Measurements from ENCODE around the gene PTPN13.

Gene PTPN13

DNA sequence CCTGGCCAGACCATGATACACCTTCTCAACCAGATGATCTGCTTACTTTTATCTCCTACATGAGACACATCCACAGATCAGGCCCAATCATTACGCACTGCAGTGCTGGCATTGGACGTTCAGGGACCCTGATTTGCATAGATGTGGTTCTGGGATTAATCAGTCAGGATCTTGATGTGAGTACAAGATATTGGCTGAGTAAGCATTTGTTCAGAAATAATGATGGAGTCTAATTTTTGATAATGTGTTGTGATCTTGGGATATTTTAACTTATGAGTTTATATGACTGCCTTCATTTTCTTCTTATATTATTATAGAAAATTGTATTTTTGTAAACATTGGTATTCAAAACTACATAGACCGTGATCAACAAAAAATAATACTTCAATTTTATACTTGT is 215.7 kb downstream of the PTPN13 start:
- no peak for DNase-seq (ENCODE audit: low spot score)
- FAIRE-seq = no peak

DNA sequence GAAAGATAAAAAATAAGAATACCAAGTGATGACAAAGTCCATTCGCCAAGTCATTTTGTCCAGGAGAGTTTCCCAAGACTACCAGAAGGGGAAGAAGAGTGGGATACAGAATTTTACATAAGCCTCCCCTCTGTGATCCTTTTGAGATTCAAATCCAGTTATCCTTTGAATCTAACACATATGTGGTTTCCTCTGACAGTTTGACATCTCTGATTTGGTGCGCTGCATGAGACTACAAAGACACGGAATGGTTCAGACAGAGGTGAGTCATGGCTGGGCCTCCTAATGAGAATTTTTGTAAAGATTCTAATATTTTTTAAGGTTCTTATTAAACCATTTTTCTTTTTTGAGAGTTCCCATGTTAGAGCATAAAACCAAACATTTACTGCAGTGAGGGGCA is 216.7 kb downstream of the PTPN13 start:
- FAIRE-seq = no peak
- no peak for DNase-seq (ENCODE audit: low spot score)

DNA sequence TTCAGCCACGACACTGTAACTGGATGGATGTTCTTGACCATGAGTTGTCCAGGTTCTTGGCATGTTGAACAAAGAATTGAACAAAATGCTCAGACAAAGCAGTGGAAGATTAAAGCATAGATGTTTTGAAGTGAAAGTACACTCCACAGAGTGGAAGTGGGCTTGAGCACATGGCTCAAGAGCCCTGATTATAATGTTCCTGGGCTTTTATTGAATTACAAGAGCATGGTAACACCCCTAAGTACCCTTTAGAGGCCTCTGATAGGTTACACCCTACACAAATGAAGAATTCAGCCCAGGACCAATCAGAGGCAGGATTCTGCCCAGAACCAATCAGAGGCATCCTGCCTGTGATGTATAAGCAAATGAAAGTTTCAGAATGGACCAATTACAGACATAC is 221.5 kb downstream of the PTPN13 start:
- FAIRE-seq (no peak), DNase-seq (ENCODE audit: low spot score) (no peak)

DNA sequence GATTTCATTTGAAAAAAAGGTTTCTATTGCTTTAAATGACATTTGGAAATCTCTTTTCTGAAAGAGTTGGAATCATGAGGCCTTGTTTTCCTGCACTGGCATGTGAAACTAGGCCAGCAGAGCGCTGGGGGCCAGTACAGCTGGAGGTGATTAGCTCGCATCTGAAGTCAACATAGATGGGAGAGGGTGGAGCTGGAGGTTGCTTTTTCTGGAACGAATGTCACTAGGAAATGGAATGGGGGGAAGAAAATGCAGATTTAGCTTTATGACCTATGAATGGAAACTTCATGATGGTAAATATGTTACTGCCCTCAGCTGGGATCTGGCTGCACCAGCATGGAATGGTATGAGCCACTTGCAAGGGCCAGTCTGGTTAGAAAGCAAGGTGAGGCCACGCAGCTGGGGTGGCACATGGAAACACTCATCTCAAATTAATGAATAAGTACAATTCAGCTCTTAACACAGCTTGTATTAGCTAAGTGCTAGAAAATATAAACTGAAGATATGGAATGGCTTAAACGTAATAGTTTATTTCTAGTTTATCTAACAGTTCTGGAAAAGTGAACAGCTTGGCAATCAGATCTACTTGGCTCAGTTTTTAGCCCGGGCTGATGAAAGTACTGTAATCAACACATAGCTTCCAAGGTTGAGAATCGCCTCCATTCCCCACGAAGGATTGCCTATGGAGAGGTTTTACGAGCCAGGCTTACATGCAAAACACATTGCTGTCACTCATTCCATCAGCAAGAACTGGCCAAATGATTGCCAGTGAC is 222.6 kb downstream of the PTPN13 start:
- no peak for FAIRE-seq

DNA sequence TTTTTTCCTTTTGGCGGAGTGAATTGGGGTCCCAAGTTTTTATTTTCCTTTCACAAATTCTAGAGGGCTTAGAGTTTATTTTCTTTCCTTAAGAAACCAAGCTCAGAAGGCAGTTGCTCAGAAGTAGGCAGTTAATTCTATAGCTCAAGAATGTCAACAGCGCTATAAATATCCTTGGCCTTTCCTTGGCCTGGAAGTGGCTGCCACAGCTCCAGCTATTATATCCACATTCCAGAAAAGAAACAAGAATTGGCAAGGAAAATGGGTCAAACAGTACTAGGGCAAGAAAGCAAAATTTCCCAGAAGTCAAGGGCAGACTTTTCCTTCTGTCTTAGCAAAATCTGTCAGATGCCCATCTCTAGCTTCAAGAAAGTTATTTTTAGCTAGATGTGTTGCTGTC is 224.1 kb downstream of the PTPN13 start:
- DNase-seq (ENCODE audit: low spot score) (no peak), FAIRE-seq (no peak)

More for the DNA sequence above, 222.6 kb downstream of the PTPN13 start:
- no peak for DNase-seq (ENCODE audit: low spot score)

DNA sequence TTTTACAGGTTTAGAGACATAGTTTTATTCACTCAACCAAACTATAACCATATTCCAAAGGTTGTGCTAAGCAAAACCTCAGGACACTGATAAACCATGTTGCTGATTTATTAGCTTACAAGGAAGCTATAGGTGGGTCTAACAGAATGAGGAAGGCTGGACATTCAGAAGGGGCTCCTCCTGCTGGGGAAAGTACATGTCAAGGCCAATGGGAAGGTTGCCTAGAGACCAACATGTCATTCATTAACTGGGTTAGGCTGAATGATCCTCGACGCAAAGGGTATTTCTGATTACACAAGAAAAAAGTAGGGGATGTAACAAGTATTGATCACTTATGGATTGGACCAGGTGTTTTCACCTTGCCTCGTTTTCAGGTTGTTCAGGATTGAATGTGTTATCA is 224.7 kb downstream of the PTPN13 start:
- no peak for DNase-seq (ENCODE audit: low spot score)
- no peak for FAIRE-seq

DNA sequence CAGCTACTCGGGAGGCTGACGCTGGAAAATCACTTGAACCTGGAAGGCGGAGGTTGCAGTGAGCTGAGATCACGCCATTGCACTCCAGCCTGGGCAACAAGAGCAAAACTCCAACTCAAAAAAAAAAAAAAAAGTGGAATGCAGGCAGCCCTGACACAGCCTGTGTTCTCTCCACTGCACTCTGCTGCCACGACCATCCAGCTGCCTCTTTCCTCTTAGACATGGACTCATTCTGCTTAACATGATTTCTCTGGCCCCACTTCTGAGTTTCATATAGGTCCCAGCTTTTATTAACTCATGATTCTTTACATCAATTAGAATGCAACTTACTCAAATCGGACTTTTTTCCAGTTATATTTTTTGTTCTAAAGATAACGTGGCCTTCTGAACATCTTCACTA is 225.4 kb downstream of the PTPN13 start:
- no peak for DNase-seq (ENCODE audit: low spot score)
- no peak for FAIRE-seq

DNA sequence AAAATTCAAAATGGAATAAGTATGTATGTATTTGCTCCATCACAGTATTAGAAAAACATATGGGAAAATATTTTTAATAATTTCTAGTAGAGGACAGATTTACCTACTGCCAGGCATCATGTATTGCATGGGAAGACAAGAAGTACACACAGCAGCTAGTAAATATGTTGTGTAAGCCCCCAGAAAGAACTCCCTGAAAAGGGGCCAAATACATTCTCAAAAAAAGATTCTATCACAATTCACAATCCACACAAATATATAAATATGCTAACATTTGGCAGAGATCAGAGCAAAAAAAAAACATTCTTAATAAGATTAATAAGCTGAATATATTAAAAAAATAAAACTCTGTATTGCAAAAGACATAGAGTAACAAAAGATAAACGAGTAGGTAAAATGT is 227.0 kb downstream of the PTPN13 start:
- FAIRE-seq = no peak

DNA sequence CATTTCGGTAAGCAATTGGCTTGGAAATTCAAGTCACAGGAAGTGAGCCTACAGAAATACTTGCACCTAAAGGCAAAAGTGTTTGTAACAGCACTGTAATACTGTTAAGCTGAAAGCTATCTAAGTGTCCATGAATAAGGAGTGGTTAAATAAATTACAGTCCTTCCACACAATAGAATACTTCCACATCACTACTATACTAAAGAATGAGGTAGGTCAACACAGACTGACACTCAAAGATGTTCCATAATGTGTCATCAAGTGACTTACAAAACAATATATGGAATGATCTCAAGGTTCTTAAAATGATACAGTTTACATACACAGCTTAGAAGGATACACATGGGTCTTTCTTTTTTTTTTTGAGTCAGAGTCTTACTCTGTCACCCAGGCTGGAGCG is 228.0 kb downstream of the PTPN13 start:
- DNase-seq (ENCODE audit: low spot score) = no peak
- no peak for FAIRE-seq

More for the DNA sequence above, 227.0 kb downstream of the PTPN13 start:
- DNase-seq (ENCODE audit: low spot score) = no peak

DNA sequence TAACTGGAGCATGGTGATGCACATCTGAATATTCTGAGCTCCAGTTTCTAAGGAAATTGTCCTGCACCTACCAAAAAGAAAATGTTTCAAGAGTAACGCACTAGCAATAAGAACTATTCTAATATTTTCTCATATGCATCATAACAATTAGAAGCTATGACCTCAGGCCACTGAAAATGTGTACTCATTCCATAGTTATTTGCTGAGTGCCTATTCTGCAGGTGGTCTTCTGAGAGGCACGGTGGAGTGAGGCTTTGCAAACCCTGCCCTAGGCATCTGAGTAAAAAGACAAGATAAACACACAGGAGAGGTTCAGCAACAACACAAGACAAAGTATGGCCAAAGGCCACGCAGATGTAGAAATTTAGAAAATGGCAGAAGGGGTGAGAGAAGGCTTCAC is 231.4 kb downstream of the PTPN13 start:
- DNase-seq (ENCODE audit: low spot score) (no peak), FAIRE-seq (no peak)

DNA sequence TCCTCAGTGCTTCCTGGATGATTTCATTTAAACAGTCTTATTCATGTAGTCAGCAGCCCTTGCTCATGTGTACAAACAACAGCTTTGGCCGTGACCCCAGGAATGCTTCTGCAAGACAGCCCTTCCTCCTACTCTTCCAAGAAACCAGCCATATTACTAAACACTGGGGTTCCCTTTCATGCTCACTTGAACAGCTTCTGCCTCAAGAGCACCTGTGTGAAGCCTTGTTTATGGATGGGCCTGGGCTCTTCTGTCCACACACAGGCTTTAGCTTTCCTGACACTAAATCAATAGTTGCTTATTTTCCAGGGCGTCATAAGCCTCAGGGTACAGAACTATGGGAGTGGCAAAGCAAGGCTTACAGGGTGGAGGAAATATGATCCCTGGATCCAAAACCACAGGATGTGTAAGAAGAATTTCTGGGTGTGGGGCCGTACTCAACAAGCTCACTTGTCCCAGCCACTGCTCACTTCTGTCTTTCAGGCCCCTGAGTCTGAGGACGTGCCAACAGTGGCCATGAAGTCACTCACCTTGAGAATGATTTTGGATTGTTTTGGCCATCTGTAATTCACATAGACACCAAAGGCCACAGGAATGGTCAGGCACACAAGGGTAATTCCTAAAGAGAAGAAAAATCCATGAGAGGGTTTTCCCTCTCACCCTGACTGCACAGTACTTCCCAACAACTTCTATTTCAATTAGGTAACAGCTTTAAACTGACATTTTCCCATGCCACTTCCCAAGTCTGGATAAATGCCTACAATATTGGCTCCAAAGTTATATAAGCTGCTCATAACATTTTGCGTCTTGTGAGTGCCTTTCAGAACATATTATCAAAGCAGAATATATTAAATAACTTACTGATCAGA is 237.4 kb downstream of the PTPN13 start:
- DNase-seq (ENCODE audit: low spot score) (no peak), FAIRE-seq (no peak)

DNA sequence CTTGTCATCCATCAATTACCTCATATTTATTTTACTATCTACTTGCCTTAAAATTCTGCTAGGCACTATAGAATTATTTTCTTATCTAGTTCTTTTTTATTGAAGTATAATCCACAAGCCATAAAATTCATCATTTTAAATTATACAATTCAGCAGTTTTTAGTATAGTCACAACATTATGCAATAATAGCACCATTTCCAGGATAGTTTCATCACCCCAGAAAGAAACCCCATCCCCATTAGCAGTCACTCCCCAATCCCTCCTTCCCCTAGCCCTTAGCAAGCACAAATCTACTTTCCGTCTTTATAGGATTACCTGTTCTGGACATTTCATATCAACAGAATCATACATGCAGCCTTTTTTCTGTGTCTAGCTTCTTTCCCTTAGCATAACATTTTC is 239.5 kb downstream of the PTPN13 start:
- no peak for FAIRE-seq
- no peak for DNase-seq (ENCODE audit: low spot score)

DNA sequence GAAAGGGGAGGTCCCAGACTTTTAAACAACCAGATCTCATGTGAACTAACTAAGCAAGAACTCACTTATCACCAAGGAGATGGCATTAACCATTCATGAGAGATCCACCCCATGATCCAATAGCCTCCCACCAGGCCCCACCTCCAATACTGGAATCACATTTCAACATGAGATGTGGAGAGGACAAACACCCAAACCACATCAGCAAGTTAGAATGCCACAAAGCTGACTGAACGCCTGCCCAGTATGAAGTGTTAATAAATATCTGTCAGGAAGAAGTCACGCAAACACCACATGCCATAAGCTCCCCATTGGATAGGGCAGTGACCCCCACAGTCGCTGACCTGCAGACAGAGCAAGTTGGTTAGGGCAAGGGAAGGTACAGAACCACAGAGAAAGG is 240.8 kb downstream of the PTPN13 start:
- FAIRE-seq = no peak
- no peak for DNase-seq (ENCODE audit: low spot score)

DNA sequence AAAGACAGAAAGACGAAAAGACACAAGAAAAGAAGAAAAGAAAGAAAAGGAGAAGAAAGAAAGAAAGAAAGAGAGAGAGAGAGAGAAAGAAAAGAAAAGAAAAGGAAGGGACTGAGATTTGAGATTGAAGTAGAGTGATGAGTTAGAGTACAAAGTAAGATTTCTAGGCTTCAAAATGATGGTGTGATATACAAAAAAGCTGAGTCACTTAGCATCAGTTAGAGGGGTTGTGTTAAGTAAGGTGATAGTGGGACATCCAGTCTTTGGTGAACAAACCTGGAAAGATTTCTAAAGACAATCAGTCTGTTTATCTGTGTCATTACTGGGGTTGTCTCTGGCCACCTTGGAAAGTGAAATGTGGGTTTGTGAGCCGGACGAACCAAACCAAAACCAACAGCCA is 241.6 kb downstream of the PTPN13 start:
- FAIRE-seq = no peak

DNA sequence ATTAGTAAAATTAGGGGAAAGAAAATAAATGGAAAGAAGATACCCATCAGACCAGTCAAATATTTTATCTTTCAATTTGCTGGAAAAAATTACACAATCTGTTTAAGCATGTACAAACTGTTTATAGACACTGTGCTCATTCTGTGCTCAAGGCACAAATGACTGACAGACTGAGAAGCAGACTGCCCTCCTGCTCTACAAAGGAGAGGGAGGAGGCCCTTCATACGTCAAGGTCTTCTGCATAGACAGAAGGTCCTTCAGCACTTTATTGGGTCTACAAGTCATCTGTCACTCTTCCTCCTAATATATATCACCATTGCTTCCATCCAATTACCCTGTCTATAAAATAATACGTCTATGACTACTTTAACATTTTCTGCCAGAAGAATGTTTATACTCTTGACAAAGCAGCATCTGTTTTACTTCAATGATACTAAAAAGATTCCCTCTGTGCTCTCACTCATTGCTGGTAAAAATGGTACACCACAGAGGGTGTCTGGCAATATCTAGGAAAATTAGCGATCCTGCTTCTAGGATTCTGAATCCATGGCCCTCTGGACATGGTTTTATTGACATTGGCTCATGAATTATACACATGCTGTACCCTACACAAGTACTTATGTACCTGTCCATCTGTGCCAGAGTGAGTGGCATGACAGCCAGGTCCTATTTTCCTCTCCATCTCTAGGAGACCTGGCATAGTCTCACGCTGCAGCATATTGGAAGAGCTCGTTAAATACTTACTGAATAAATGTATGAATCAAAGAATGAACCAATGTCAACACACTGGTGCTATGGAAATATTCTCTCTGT is 243.8 kb downstream of the PTPN13 start:
- FAIRE-seq (no peak), DNase-seq (ENCODE audit: low spot score) (no peak)

More for the DNA sequence above, 241.6 kb downstream of the PTPN13 start:
- DNase-seq (ENCODE audit: low spot score) = no peak

DNA sequence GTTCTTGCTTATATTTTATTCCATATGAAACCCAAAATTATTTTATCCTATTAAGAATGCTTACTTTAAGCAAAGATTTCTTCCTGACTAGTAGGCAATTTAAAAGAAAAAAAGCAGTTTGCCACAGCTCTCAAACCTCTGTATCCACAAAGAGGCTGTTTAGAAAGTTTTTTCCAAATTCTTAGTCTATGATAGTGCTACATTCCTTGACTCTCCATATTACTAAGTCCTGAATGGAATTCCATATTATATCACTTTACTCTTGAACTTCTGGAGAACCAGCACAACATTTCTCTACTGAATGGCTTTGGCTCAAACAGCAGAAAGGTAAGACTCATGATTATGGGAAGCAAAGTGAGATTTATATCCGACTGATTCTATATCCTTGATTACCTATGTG is 246.7 kb downstream of the PTPN13 start:
- FAIRE-seq (no peak), DNase-seq (ENCODE audit: low spot score) (no peak)

DNA sequence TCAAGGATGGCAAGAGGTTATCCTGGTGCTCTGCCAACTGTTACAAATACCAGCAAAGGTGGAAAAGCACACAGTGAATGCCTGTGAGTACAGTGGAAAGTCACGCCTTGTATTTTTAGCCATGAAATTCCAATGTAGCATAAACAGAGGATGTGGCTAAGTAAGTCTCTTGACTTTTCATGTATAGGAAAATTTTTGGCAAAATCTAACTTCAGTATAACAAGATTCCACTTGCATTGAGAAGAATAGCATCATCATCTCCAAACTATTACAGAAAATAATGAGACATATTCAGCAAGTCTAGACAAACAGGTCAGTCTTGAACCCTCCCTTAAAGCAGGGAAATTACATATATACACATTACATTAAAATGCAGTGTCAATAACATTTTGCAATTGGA is 247.2 kb downstream of the PTPN13 start:
- FAIRE-seq = no peak
- DNase-seq (ENCODE audit: low spot score) = no peak

DNA sequence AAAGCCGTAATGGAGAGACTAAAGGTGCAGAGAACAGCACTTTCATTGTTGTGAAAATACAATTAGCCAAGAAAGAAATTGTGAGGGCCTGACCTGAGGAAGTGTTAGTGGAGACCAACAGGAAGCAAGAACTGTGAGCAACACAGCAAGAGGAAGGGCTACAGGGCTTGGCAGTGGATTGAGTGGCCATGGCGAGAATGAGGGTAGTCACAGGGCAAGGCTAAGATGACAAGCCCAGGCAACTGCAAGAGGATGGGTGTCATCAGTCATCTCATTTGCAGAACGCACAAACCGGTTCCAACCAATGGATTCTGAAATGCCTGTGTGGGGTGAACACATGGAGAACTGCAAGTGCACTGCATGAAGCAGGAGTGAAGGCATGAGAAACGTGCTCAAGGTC is 251.5 kb downstream of the PTPN13 start:
- no peak for FAIRE-seq
- DNase-seq (ENCODE audit: low spot score) = no peak

DNA sequence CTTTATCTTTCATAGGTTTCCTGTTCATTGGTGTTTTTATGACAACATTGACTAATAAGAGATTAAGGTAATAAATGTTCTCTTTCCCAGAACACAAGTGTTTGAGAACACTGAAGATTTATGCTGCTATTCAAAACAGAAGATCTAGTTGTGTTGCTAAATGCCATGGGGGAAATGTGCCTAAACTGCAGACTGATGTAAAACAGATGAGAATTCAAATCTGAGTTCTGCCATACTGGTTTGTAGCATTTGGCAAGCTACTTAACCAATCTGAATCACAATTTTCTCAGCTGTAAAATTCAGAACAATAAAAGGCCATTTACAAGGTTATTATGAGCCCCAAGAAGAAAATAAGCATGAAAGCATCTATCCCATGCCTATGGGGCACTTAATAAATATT is 252.8 kb downstream of the PTPN13 start:
- no peak for DNase-seq (ENCODE audit: low spot score)
- FAIRE-seq = no peak

DNA sequence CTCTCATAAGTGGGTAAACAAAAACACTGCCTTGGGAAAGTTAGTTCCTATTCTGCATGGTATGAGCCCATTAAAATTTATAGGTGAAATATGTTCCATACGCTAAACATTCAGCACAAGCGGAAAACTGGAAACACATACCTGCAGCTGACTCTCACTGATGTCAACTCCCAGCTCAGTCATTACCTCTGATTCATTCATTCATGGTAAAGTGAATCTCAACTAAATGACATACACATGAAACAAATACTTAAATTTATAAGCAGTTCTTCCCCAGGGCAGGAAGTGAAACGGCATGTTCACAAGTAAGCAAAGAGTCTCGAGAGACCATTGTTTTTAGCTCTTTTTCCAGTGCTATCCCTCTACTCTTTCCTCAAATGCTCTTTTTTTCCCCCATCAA is 253.5 kb downstream of the PTPN13 start:
- FAIRE-seq (no peak), DNase-seq (ENCODE audit: low spot score) (no peak)

DNA sequence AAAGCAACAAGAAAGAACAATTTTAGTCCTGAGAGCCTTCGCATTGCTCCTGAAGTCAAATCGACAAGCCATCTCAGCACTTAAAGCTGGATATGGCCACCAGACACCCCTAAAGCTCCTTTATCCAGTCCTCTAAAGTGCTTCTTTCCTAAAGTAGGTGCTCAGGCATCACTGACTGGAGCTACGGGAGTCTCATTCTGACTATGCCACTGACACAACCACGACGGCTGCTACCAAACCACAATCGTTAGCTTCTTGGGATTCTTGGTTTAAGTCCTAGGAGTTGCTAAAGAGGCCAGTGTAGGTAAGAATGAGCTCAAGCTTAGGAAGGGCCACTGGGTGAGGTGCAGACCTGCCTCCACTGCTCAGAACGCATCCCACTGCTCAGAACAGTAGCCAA is 254.0 kb downstream of the PTPN13 start:
- FAIRE-seq (no peak), DNase-seq (ENCODE audit: low spot score) (no peak)
